Measurements from ENCODE around the gene ZDHHC3.

- TF ChIP-seq CTCF (IDR thresholded peaks at IDR 0.05; ENCODE audit: insufficient read depth, low read depth, low read length) (no peak), EZH2 (IDR thresholded peaks at IDR 0.05; ENCODE audit: insufficient read depth, low read length) (no peak)
Measured at GRCh38 chr3:45023675-45024074, 47.7 kb upstream of the ZDHHC3 start.
